Melanocyte of skin (primary cell): ENCODE data around the gene ZNF560. TPM values are rescaled to one million over a fixed set of nuclear protein-coding genes. Genes with fewer than 3 reads are reported as not detected.

Experiments used
- total RNA-seq, 2 donors: library from RNA; depleted of rRNA; stranded (reverse); fragments of >200 nt; gene quantifications; 2 replicates each; pipeline ENCODE4 v1.2.3, GENCODE V29; 2012

The ZNF560 gene
- 1 to 10 TPM in 1 of 2 donors, not detected in 1; 1.7 TPM for total RNA-seq

DNA sequence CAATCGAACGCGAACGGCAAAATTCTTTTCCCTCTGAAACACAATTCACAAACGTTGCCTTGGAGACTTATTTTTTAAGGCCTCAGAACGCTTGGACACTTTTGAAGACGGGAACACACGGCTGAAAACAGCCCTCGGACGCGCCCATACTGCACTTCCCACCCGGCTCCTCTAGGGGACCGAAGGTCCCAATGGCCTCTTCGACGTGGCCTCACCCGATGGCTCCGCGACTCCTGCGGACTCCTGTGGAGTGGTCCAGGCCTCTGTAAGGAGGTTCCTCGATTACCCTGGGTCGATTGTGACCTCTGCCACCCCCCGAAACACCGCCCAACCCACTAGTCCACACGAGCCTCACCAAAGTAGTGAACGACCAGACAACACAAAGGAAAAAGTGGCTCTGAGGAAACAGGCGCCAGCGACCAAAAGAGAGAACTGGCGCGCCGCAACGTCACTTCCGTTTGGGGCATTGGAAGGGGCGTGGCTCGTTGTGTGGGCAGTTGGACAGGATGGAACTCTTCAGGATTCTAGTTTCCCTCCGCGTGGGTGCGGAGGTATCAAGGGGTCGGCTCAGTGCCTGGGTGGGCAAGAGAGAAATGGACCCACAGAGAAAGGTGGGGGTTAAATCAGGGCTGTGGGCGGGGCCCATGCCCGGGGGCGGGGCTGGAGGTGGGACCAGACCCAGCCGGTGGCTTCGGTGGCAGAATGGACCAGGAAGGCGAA is at the start of gene ZNF560:
Gene ZNF560, minus strand, starts transcription at position 434 of the 720 bp plus-strand sequence. CDS start 23,303 bp downstream, outside the sequence.

GRCh38 chr19:9538183-9539058 is 40.0 kb upstream of the ZNF560 start, which contains the start of gene ZNF426:
Gene ZNF426, minus strand, starts transcription at chr19:9538645. Its CDS starts 2,413 bp downstream, at chr19:9536232.

GRCh38 chr19:9435279-9436268 is 62.8 kb downstream of the ZNF560 start, which contains the start of gene ZNF266:
Gene ZNF266, minus strand, starts transcription at chr19:9435573. Its CDS starts 15,484 bp downstream, at chr19:9420089.

Other genes with a start within 250 kb of the ZNF560 start
- gene OR7E24, start 247.7 kb downstream of the ZNF560 start, total RNA-seq, result not detected
- 1 to 10 TPM; 5.3 to 7.2 TPM for gene ZNF699, start 188.8 kb downstream of the ZNF560 start, total RNA-seq
- gene ZNF559, start 174.4 kb downstream of the ZNF560 start, total RNA-seq, result 10 to 100 TPM in 1 of 2 donors, 1 to 10 TPM in 1; 8.3 to 11.0 TPM
- 1 to 10 TPM in 1 of 2 donors, under 1 TPM in 1; 0.33 to 1.0 TPM for gene ZNF177, start 135.6 kb downstream of the ZNF560 start, total RNA-seq
- gene ZNF266, start 63.0 kb downstream of the ZNF560 start, total RNA-seq, result 10 to 100 TPM in 1 of 2 donors, 1 to 10 TPM in 1; 9.3 to 10.3 TPM
- gene ZNF426, start 40.0 kb upstream of the ZNF560 start, total RNA-seq, result 10 to 100 TPM; 13.7 to 15.8 TPM
- gene ZNF121, start 85.9 kb upstream of the ZNF560 start, total RNA-seq, result 10 to 100 TPM; 32.3 to 53.3 TPM
- gene ZNF561, start 122.6 kb upstream of the ZNF560 start, total RNA-seq, result 10 to 100 TPM; 25.6 to 39.9 TPM
- 10 to 100 TPM; 27.9 to 29.0 TPM for gene ZNF562, start 176.5 kb upstream of the ZNF560 start, total RNA-seq